Anterior cingulate cortex (tissue), 58 donors: ENCODE results near the gene SFXN1.
"Not testable (repeated sequence)": the region's sequence is repeated elsewhere in the genome, so short reads cannot be mapped to it uniquely, and the experiment has no call there.

Experiments used
- DNase-seq, 58 donors: peaks; one replicate each; lab custom pipeline; 2025; lab: John Stamatoyannopoulos, UW

SFXN1 gene

DNA sequence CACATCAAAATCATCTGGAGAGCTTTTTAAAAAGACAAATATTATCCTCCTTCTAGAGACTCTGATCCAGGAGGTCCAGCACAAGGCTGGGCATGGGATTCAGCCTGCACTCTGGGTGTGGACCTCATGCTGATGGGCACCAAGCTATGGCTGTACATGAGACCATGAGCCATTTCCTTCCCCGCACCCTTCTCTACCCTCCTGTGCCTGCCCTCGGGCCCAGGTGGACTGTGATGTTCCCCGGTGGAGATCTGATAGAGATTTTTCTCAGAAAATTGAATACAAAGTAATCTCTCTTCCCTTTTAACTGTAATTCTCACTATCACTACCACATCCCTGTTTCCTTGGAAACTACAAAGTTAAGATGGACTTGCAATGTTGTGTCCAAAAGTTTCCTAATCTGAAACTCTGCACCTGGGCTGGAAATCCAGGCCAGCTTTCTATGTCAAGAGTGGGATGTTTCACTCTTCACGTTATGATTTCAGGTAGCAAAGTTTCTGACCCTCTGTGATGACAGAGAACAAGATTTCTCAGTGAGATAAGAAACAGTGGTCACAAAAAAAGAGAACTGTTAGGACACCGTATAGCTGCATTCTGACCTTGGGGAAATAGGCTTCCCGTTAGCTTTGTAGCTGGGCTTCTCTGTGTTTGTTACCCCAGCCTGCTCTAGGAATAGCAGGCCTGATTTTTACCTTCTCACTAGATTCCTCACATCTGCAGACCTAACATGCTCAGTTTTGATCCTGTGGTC, 11.5 kb downstream of the SFXN1 start:
- DNase-seq = no peak

GRCh38 chr5:175491223-175491622, 12.9 kb downstream of the SFXN1 start:
- DNase-seq = no peak

- DNase-seq = no peak
Observed at GRCh38 chr5:175493260-175493659, 14.9 kb downstream of the SFXN1 start.

GRCh38 chr5:175493726-175494125, 15.4 kb downstream of the SFXN1 start:
- DNase-seq = no peak

DNA sequence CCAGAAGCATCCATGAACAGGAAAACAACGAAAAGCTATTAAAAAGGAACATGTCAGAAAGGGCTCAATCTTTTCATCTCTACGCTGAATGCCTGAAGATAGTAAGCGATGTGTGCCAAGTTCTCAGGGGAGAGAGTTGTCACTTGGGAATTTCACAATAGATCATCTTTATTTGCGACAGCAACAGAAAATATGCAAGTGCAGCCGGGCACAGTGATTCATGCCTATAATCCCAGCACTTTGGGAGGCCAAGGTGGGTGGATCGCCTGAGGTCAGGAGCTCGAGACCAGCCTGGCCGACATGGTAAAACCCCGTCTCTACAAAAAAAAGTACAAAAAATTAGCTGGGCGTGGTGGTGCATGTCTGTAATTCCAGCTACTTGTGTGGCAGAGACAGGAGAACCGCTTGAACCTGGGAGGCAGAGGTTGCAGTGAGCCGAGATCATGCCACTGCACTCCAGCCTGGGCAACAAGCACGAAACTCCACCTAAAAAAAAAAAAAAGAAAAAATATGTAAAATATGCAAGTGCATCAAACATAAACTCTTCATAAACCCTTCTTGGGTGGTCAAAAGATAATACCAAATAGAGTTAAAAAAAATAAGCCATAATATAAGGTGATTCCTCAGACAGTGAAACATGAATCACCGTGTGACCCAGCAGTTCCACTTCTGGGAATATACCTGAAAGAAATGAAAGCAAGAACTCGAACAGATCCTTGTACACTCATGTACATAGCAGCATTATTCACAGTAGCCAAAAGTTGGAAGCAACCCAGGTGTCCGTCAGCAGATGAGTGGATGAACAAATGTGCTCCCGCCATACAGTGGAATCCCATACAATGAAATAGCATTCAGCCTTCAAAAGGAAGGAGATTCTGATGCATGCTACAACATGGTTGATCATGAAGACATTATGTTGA, 16.2 kb downstream of the SFXN1 start:
- DNase-seq = no peak

GRCh38 chr5:175501759-175502158, 23.4 kb downstream of the SFXN1 start:
- no peak for DNase-seq

DNA sequence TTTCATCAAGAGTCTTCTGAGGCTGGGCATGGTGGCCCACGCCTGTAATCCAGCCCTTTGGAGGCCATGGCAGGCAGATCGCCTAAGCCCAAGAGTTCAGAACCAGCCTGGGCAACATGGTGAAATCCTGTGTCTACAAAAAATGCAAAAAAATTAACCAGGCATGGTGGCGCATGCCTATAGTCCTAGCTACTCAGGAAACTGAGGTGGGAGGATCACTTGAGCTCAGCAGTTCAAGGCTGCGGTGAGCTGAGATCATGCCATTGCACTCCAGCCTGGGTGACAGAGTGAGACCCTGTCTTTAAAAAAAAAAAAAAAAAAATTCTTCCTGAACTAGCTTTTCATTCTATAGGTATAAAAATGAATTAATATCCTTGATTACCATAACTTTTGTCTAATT, 29.3 kb downstream of the SFXN1 start:
- not testable (repeated sequence) for DNase-seq

GRCh38 chr5:175508896-175509295, 30.5 kb downstream of the SFXN1 start:
- no peak for DNase-seq

DNA sequence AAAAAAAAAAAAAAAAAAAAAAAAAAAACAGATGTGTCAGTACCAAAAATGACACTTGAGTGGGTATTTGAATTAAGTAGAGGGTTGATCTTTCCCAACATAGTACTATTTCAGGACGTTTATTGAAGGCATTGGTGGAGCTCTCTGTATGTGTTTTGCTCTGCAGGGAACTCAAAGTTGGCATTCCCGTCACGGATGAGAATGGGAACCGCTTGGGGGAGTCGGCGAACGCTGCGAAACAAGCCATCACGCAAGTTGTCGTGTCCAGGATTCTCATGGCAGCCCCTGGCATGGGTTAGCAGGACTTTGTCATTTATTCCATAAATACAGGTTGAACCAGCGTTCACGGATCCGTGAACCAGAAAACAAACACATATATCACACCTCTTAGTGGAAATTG, 34.9 kb downstream of the SFXN1 start:
- peak in 1 of 58 donors; percentile 4 for DNase-seq

GRCh38 chr5:175513726-175514125, 35.4 kb downstream of the SFXN1 start:
- no peak for DNase-seq

GRCh38 chr5:175516933-175517823, 38.8 kb downstream of the SFXN1 start:
- peak in 4 of 58 donors; percentile 9 to 36 (median 20) for DNase-seq

GRCh38 chr5:175517824-175518450, 39.6 kb downstream of the SFXN1 start:
- DNase-seq = peak in 15 of 58 donors; percentile 3 to 75 (median 18)

GRCh38 chr5:175519006-175519405, 40.6 kb downstream of the SFXN1 start:
- no peak for DNase-seq

- DNase-seq = no peak
Observed at GRCh38 chr5:175520321-175520720, 42.0 kb downstream of the SFXN1 start.

- DNase-seq = no peak
Observed at GRCh38 chr5:175520873-175521272, 42.5 kb downstream of the SFXN1 start.

DNA sequence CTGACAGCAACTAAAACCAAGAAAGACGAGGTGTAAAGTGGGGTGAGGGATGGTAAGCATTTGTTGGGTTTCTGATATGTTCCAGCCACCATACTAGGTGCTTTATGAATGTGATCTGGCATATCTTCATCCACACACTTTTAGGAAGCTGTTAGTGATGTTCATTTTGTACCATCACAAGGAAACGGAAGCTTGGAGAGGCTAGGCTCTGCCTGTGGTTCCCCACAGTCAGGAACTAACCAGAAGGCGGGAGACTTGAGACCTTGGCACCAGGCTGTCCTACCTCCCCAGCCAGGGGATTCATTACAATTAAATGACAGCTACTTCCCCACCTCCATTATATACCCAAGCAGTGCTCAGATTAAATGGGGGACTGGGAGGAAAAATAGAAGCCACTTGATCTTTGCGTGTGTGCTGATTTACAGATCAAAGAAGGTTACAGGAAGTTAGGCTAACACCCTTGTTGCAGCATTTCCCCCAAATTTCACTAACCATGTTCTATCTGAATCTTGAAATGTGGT, 43.0 kb downstream of the SFXN1 start:
- no peak for DNase-seq

DNA sequence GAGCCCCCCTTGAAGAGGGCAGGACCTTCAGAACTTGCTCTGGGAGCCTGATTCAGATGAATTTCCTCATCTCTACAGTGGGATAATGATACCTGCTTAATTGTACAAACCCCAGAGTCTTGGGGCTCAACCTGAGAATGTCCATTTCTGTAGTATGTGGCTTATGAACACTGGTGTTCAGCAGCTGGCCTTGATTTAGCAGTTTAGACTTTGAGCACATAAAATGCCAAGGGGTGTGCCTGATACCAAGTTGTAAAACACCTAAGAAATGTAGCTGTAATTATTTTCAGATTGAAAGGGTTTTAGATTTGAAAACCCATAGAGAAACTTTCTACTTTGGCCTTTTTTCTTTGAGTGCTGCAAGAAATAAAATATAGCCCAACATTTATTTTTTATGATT, 44.9 kb downstream of the SFXN1 start:
- no peak for DNase-seq

- no peak for DNase-seq
Observed at GRCh38 chr5:175524211-175524610, 45.9 kb downstream of the SFXN1 start.

- DNase-seq = no peak
Observed at GRCh38 chr5:175526691-175527090, 48.3 kb downstream of the SFXN1 start.

DNA sequence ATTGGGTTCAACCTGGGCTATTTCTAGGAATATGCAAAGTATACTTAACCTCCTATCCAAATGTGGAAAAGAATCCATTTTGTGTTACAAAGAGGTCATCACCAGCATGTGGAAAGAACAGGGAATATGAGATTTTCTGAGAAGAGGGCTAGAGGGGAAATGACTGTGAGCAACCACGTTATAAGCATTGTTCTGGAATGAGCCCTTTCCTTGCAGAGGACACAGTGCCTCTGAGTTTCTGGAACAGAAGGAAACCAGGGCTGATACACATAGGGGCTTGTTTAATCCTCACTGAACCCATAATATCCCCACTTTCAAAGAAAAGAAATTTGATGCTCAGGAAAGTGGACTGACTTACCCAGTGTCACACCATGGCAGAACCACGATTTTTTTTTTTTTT, 53.0 kb downstream of the SFXN1 start:
- DNase-seq = no peak
